ENCODE results near the gene KCNIP2.

DNA sequence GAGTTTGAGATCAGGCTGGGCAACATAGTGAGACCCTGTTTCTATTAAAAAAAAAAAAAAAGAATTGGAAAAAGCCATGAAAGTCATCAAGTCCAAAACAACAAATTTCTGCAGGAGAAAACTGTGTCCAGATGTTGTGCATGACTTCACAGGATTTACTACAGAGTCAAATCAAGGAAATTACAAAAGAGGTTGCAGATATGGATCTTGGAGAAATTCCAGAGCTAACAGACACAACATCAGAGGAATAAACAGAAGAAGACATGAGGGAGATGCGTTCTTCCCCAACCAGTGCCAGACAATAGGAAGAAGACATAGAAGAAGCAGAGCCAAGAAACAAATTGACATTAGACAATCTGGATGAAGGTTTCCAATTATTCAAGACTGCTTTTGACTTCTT lies 24.3 kb upstream of the KCNIP2 start:
- TF ChIP-seq GATA2 (IDR thresholded peaks at IDR 0.05; ENCODE audit: low read depth, low read length) (no peak), GATA3 (IDR thresholded peaks at IDR 0.05; ENCODE audit: low read depth, low read length) (no peak)

All from SH-SY5Y (cell line).